HG02642 (cell line): ENCODE measurements around the gene PRKAB1.
"Not testable (repeated sequence)": the region's sequence is repeated elsewhere in the genome, so short reads cannot be mapped to it uniquely, and the experiment has no call there.

ENCODE experiments used
- ATAC-seq: cut with Tn5 transposase; IDR thresholded peaks from one replicate; pipeline ENCODE4 v1.9.1; 2021; ENCODE audit warnings: mild to moderate bottlenecking; ENCODE audit not compliant: unreplicated experiment, poor library complexity

The PRKAB1 gene

DNA sequence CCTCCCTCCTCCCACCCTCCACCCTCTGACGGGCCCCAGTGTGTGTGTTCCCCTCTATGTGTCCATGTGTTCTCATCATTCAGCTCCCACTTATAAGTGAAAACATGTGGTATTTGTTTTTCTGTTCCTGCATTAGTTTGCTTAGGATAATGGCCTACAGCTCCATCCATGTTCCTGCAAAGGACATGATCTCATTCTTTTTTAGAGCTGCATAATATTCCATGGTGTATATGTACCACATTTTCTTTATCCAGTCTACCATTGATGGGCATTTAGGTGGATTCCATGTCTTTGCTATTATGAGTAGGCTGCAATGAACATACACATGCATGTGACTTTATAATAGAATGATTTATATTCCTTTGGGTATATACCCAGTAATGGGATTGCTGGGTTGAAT, 38.5 kb downstream of the PRKAB1 start:
- ATAC-seq: not testable (repeated sequence)

GRCh38 chr12:119710374-119710964, 42.5 kb downstream of the PRKAB1 start:
- ATAC-seq: no peak

GRCh38 chr12:119710965-119711551, 43.1 kb downstream of the PRKAB1 start:
- no peak for ATAC-seq

DNA sequence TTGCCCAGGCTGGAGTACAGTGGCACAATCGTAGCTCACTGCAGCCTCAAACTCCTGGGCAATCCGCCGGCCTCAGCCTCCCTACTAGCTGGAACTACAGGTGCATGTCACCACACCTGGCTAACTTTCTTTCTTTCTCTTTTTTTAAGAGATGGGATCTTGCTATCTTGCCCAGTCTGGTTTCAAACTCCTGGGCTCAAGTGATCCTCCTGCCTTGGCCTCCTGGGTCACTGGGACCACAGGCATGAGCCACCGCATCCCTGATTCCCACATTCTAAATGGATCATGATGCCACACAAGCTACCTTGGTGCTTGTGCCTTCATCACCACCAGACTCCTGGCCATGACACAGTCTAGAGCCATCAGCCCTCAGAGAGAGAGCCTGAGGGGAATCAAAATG, 43.8 kb downstream of the PRKAB1 start:
- no peak for ATAC-seq

- no peak for ATAC-seq
Measured at GRCh38 chr12:119712721-119713120, 44.8 kb downstream of the PRKAB1 start.

GRCh38 chr12:119713551-119714031, 45.7 kb downstream of the PRKAB1 start:
- ATAC-seq: no peak

GRCh38 chr12:119714614-119715267, 46.8 kb downstream of the PRKAB1 start:
- ATAC-seq: no peak

GRCh38 chr12:119715268-119715620, 47.3 kb downstream of the PRKAB1 start:
- ATAC-seq: no peak

DNA sequence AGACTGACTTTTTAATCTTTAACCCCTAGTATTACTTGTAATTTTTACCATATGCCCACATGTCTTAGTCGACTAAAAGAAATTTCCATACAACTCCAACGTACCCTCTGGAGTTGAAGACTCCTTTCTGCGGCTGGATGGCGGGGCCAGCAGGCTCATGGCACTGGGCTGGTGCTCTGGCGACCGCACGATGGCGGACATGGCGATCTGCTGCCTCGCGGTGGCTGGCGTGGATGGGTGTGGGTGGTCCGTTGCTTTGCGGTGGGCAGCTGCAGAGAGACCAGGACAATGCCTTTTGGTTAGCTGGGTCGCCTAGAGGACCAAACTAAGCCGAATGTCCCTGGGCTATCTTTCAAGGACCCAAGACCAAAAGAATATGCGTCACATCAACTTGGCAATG, 50.2 kb downstream of the PRKAB1 start:
- ATAC-seq: no peak

DNA sequence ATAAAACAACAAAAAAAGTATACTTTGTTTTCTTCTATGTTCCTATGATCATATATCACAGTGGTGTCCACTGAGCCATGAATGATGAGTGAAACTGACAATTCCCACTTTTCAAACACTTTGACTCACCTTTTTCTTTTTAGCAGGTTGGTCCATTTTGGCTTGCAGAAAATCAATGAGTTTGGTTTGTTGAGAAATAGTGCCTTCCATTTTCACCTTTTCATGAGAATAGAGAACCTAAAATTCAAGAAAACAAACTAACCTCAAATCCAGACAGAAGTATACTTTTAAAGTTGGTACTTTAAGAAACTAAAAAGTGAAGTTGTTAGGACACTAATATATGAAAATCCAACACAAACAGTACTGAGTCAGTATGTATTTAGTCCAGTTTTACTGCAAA, 52.4 kb downstream of the PRKAB1 start:
- ATAC-seq: no peak

GRCh38 chr12:119721306-119721705, 53.4 kb downstream of the PRKAB1 start:
- ATAC-seq: no peak

DNA sequence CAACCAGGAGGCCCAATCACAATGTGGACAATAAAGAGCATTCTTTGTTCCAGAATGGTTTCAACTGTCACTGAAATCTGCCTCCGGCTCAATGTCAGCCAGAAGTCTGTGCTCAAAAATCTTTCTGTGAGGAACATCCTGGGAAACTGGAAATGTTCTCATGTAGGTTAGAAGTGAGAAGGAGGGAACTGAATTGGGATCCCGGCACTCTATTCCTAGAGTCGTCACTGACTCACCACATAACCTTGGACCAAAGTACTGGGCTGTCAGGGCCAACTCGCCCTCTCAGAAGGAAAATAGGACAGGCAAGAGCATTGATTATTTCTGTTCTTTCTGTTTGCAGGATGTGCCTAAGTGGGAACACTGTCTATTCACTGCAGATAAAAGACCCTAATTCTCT, 57.6 kb downstream of the PRKAB1 start:
- no peak for ATAC-seq

GRCh38 chr12:119727600-119728443, 59.9 kb downstream of the PRKAB1 start:
- ATAC-seq: no peak

DNA sequence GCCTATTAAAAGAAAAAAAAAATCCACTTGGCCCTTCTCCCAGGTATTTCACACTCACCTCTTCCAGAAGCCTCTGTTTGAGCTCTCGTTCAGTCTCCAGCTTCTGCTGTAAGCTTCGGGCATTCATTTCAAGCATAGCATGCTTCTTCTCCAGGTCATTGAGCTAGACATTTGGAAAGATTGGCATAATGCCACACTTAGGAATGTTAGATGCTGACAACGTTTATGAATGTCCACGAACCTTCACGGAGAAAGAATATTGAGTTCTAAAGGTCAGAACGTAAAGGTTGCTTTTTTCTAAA, 60.5 kb downstream of the PRKAB1 start:
- ATAC-seq: no peak

GRCh38 chr12:119729871-119730270, 61.9 kb downstream of the PRKAB1 start:
- no peak for ATAC-seq

GRCh38 chr12:119730381-119730780, 62.4 kb downstream of the PRKAB1 start:
- no peak for ATAC-seq
